Stimulated activated CD4-positive, alpha-beta T cell treated with anti-CD3 and anti-CD28 coated beads, Interleukin-1b, Interleukin-23, amount 100 ng/mL, for 48 hours (primary cell): ENCODE results near the gene DPP9.
"Not testable (repeated sequence)": the region's sequence is repeated elsewhere in the genome, so short reads cannot be mapped to it uniquely, and the experiment has no call there.

Source experiments
- DNase-seq: peaks from one replicate; pipeline ENCODE4 v3.0.0-alpha.2; 2020

The DPP9 gene

DNA sequence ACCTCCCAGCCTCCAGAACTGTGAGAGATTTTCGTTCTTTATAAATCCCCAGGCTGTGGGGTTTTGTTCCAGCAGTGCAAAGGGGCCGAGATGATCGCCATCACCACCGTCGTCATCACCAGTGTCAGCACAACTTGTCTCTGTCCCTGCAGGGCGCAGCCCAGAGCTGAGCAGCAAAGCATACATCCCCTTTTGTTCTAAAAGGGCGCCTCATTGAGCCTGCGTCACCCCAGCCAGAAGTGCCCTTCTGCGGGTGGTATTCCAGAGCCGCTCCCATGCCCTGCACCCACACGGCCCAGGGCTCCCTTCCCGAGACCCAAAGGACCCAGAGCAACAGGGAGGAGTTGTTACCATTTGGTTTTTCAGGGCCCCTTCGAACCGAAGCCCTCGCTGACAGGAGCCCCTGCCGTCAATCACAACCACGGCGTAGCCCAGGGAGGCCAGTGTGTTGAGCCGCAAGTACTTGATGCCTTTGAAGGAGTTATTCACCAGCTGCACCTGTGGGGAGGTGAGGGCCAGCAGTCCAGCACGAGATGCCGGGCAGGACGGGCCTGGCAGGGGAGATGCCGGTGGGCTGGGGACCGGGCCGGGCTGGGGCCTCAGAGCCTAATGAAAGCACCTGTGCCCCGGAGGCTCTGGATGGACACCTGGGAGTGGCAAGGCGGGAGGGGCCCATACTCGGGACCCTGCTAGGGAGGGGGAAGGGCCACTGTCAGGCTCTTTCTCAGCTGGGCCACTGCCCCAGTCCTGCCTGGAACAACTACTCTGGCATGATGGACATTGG lies 39.1 kb downstream of the DPP9 start:
- DNase-seq = no peak

DNA sequence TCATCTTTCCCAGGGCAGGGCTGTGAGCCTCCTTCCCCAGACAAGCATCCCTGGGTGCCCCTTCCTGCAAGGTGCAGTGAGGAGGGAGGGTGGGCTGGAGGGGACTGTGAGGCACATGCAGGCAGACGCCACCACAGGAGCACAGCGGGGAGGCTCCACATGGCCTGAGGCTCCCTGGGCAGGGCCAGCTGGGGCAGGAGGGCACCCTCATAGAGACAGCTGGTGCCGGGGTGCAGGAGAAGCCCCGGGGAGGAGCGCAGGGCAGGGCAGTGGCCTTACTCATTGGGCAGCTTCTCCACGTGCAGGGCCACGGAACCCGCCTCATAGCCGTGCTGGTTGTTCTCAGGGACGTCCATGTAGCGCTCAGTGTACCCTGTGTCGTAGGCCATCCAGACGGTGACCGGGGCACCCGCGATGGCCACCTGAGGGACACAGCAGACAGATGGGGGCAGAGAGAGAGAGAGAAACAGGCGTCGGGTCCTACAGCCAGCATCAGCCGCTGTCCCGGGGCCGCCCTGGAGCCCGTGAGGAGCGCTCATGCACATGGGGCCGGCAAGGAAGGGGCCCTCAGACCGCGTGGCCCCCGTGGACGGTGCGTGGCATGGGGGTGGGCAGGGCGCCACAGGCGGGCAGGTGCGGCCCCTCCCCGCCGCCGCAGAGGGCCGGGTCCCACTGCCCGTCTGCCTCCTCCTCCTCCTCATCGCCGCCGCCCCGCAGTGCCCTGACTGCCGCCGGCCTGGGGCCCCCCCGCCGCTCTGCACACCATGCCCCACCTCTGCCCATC lies 41.0 kb downstream of the DPP9 start:
- DNase-seq = no peak

DNA sequence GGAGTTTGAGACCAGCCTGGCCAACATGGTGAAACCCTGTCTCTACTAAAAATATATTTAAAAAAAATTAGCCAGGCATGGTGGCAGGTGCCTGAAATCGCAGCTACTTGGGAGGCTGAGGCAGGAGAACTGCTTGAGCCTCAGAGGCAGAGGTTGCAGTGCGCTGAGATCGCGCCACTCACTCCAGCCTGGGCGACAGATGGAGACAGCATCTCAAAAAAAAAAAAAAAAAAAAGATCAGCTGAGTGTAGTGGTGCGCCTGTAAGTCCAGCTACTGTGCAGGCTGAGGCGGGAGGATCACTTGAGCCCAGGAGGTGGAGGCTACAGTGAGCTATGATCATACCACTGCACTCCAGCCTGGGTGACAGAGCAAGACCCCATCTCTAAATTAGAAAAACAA lies 43.6 kb downstream of the DPP9 start:
- not testable (repeated sequence) for DNase-seq

DNA sequence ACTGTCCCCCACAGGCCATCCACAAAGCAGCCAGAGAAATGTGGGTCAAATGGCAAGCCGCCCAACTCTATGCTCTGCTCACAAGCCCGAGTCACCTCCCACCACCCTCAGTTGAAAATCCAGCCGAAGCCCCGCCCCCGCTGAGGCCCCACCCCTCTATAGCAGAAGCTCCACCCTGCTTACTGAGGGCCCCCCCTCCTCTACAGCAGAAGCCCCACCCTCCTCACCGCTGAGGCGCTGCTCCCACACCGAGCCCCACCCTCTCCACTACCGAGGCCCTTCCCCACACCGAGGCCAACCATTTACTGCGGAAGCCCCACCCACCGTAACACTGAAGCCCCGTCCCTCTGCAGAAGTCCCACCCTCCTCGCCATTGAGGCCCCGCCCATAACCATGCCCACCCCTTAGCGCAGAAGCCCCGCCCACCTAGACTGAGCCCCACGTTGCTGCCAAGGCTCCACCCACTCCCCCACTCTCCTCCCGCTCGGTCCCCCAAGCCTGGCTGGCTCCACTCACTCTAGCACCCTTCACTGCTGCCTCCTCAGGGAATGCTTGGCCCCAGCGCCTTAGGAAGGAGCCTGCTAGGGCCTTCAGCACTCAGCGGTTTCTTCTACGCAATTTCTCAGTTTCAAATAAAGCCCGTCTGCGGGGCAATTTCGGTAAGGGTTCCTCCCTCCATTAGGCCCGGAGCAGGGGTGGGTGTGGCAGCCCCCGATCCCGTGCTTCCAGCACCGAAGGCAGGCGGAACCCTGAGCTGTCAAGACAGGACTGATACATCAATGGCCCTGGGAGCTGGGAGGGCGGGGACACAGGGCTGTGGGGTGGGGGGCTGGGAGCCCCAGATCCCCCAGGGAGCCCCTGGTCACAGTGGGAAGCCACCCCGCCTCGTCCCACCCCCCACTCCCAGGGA lies 44.5 kb downstream of the DPP9 start:
- DNase-seq = peak; percentile 33

DNA sequence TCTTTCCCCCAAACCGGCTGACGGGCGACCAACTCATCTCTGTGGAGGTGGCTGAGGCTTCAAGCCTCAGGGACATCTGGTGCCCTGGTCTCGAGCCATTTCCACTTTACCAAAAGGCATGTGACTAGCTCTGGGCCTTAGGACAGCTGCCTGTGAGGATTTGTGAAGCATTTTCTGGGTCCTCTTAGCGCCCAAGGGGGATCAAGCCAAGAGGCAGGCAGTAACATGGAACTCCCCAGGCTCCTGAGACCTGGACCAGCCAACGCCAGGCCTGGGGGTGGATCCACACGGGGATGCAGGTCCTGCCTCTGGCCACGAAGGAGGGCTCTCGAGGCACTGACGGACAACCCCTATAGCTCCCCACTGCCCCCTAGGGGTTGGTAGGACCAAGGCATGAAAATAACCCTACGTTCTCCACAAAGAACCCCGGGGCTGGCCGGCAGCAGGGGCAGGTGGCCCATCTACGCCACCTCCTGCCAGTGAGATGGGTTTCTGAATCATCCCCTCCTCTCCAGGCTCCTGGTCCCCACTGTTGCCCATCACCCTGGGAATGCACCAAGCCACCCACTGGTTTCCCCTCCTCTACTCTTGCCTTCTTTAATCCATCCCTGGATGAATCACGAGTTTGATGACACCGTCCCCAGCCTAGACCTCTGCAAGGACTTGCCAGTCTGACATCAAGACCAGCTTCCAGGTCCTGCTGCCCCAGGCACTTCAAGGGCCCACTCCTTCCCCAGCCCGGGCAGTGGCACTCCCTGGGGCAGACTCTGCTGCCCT lies 46.5 kb downstream of the DPP9 start:
- DNase-seq = peak; percentile 30

DNA sequence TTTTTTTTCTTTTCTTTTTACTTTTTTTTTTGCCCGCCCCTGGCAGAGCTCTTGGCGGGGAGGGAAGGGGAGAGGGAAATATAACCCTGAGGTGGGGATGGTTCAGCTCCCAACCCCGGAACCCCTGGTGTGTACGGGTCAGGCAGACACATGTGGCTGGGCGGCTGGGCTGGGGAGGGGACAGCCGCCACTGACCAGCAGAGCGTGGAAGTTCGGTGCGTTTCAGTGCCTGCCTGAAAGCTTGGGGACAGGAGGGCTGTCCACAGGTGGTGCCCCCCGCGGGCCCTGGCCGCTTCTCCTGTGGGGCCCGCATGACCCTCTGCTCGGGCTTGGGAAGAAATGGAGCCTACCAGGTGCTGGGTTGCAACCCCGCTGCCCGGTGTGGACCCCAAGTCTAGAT lies 48.3 kb downstream of the DPP9 start:
- no peak for DNase-seq

DNA sequence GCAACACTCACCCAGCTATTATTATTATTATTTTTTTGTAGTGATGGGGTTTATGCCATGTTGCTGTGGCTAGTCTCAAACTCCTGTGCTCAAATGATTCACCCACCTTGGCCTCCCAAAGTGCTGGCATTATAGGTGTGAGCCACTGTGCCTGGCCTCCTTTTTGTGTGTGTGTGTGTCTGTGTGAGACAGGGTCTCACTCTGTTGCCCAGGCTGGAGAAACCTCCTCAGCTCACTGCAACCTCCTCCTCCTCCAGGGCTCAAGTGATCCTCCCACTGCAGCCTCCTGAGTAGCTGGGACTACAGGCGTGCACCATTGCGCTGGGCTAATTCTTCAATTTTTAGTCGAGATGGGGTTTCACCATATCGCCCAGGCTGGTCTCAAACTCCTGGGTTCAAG lies 49.9 kb downstream of the DPP9 start:
- DNase-seq = no peak

DNA sequence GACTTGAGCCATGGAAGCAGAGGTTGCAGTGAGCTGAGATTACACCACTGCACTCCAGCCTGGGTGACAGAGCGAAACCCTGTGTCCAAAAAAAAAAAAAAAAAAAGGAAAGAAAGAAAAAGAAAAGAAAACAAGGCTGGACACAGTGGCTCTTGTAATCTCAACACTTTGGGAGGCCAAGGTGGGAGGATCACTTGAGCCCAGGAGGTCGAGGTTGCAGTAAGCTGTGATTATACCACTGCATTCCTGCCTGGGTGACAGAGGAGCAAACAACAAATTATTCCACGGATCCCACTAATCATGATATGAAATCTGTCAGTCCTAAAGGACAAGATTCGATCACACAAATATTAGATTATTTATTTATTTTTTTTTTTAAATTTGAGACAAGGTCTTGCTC lies 50.4 kb downstream of the DPP9 start:
- no peak for DNase-seq

DNA sequence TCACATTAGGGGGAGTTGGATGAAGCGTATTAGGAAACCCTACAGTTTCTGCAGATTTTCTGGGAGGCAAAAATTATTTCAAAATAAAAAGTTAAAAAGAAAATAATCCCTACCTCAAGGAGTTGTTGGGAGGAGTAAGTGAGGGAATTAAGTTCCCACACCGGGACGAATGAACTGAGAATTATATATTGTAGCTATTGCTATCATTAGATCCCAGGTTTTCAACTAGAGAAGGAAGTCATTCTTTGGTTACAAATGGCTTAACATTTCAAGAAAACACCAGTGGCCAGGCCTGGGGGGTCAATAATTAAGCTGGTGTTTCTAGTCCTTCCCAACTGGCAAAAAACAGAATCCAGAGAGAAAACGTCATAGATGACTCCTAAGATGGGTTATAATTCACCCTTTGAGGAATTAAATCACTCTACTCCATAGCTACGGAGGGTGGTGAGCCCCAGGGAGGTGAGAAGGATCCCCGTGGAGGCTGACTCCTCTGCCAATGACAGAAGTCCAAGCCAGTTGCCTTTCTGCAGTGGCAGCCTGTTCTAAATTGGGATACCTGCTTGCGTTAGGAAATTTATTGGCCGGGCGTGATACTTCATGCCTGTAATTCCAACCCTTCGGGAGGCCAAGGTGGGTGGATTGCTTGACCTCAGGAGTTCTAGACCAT lies 52.3 kb downstream of the DPP9 start:
- DNase-seq = no peak

DNA sequence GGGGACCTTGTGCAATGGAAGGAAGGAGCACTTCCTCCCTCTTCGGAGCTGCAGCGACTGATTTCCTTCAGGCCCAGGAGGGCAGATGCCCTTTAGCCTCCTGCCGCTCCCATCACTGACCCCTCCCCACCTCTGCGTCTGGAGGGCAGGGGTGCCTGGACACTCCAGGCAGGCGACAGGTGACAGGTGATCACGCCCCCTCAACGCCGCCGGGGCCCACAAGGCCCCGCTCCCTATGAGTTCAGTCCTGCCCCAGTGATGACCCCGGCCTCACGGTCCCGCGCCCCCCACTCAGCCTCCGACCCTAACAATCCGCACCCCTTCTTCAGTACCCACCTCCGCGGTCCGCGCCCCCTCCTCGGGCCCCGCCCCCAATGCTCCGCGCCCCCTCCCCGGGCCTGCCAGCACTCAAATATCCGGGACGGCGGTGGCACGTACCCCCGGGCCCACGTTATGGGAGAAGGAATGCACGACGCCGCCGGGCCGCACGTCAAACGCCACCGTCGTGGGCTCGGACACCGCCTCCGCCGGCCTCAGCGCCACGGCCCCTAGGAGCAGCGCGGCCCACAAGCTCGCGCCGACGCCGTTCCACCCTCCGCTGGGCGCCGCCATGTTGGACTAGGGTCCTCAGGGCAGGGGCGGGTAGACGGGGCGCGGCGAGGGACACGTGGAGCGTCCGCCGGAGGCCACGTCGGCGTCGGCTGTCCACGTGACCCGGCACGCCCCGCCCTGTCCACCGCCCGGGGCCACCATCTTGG lies 53.7 kb downstream of the DPP9 start, which contains the start of gene MYDGF:
Gene MYDGF (minus strand): TSS at position 620 of the 758 bp plus-strand sequence. CDS start 8 bp downstream, at position 612.
- peak; percentile 94 for DNase-seq

DNA sequence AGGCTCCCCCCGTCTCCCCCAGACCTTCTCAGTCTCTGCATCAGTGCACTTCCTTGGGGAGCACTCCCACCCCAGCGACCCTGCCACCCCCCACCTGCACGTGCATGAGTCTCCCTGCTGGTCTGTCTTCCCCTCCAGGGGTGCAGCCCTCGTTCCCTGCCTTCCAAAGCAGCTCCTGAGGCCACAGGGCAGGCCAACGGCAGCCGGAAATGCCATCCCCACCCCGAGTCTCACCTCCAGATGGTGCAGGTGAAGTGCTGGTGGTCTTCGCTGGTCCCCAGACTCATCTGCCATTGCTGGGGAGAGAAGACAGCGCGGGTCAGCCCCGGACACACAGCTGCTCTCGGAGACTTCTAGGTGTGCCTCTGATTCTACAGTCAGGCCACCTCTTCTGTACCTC lies 59.0 kb downstream of the DPP9 start:
- no peak for DNase-seq

DNA sequence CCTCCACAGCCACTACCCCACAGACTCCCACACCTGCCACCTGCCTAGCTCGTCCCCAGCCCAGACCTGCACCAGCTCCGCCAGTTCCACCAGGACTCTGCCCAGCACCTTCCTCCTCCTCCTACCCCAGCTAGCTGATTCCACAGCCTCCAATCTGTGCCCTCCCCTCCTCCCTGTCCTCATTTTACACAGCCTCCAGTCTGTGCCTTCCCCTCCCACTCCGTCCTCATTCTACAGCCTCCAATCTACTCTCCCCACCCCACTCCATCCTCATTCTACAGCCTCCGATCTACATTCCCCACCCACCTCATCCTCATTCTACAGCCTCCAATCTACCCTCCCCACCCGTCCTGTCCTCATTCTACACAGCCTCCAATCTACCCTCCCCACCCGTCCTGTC lies 60.8 kb downstream of the DPP9 start:
- DNase-seq = no peak

DNA sequence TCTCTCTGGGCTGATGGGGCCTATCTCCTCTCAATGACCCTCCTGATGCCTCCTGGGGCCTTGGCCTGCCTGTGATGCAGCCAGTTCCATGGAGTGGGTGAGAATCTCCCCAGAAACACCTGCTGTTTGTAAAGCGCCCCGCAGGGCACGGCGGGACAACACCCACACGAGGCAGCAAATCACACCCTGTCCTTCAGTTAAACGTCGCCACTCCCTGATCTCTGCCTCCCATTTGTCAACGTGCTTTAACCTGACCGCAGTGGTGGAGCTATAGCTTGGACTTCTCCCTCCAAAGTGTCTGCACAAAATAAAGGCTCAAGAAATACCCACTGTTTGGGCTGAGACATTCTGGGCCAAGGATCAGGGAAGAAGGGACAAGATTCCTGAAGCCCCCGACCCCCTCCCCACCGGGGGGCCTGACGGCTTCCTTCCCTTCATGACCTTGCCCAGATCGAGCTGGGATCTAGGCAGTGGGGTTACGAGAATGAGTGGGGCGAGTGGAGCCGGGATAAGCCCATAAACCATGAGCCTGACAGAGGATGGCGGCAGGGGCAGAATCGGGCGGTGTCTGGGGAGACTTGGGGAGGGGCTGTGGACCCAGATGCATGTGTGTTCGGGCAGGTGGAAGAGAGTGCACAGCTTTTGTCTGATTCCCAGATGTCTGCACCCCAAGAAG lies 61.5 kb downstream of the DPP9 start:
- DNase-seq = no peak

DNA sequence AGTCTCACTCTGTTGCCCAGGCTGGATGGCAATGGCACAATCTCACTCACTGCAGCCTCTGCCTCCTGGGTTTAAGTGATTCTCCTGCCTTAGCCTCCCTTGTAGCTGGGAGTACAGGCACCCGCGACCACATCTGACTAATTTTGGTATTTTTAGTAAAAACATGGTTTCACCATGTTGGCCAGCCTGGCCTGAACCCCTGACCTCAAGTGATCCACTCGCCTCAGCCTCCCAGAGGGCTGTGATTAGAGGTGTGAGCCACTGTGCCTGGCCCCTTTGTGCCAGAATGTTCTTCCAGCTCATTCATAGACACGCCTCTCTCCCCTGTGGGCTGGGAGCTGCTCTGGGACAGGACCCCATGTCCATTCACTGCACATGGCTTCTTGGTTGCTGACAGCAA lies 62.6 kb downstream of the DPP9 start:
- DNase-seq = no peak

DNA sequence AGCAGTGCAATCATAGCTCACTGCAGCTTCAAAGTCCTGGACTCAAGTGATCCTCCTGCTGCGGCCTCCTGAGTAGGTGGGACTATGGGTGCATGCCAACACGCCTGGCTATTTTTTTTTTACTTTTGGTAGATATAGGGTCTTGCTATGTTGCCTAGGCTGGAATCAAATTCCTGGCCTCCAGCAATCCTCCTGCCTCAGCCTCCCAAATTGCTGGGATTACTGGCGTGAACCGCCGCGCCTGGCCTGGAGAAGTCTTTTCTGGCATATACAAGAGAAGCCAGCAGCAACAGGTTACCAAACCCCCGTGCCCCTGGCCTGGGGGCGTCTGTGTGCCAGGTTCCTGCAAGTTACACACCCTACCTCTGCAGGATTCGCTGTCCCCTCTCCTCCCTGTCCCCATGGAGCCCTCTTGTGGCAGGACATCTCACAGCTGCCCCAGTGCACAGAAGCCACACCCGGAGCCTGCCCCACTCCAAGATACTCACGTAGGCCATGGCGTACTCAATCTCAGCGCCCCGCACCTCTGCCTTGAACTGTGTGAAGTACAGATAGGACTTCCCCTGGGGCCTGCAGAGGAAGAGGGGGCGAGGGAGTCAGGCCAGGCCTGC lies 63.4 kb downstream of the DPP9 start:
- DNase-seq = no peak

DNA sequence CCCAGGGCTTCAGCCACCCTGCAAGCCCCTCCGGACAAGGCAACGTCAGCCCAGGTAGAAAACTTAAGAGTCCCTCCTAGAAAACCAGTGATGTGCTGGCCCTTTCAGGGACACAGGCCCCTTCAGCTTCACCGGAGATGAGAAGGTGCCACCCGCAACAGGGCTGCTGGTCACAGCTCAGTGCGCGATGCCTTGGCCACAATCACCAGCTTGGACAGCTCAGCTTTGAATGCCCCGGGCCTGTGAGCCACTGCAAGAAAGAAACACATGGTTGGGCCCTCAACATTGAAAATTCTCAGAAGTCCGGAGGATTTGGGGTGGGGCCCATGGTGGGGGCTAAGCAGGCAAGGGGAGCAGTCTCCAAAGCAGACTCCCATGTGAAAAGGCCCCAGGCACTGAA lies 65.8 kb downstream of the DPP9 start:
- DNase-seq = no peak

DNA sequence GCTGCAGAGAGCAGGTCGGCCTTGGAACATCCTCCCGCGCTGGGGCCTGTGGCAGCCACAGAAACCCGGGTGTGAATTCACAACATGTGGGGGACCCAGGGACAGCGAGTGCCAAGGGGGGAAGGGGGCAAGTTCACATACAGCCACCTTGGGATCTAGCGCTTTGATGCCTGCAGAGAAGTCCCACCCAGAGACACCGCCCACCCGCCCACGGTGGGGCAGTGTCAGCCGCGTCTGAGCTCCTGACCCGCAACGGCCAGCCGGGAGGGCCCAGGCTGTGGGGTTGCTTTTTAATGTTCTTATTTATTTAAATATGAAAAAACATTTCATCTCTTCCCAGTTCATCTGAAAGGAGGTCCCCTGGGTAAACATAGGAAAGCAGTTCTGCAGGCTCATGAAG lies 66.4 kb downstream of the DPP9 start:
- DNase-seq = no peak

DNA sequence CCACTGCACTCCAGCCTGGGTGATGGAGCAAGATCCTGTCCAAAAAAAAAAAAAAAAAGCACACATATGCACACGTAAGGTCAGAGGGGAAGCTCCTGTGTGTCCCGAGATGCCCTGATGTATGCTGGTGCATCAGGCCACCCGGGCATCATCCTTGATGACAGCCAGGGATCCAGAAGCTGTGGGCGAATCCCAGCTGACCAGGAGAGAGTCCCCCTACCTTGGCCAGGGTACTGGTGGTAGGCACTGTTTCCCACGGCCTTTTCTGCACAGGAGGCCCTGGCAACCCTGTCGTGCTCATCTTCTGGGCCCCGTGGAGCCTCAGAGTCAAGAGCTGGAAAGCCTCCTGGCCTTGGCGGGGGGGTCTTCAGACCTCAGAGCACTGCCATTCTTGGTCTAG lies 67.5 kb downstream of the DPP9 start:
- no peak for DNase-seq

DNA sequence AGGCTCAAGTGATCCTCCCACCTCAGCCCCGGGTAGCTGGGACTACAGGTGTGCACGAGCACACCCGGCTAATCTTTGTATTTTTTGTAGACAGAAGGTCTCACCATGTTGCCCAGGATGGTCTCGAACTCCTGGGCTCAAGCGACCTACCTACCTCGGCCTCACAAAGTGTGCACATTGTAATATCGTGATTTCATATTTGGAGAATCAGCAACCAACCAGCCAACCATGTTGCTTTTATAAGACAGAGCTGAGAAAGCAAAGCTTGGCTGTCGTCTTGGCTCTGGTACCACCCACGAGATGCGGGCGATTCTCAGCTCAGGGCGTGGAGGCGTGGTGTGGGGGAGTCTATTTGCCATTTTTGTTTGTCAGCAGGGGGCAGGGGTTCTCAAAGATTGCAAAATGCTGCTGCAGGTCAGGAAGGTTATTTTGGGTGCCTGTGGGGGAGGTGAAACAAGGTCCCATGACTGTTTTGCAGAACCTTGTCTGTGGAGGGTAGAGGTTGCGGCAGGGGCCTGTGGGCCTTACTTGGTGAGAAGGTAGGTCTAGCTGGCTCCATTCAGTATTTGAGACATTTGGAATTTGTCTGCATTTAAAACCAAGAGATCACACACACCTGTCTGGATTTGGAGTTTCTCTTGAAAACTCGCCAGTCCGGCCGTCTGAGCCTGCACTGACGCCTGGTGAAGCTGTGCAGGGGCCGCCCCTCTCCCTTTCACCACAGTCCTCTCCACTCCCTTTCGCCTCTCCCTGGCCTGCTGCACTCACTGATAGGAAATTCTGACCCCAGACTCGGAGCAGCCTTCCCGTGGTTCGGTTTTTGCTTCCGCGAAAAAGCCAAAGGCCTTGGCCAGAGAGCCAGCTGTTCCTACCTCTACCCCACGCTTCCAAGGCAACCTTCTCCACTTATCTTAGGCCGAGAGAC lies 68.9 kb downstream of the DPP9 start:
- no peak for DNase-seq
